ENCODE results near the gene RAB5B. TPM values are rescaled to one million over a fixed set of nuclear protein-coding genes. Genes with fewer than 3 reads are reported as not detected.

The RAB5B gene
- total and polyA plus RNA-seq, 7 donors: 36.8 to 107 (median 92.8) TPM

DNA sequence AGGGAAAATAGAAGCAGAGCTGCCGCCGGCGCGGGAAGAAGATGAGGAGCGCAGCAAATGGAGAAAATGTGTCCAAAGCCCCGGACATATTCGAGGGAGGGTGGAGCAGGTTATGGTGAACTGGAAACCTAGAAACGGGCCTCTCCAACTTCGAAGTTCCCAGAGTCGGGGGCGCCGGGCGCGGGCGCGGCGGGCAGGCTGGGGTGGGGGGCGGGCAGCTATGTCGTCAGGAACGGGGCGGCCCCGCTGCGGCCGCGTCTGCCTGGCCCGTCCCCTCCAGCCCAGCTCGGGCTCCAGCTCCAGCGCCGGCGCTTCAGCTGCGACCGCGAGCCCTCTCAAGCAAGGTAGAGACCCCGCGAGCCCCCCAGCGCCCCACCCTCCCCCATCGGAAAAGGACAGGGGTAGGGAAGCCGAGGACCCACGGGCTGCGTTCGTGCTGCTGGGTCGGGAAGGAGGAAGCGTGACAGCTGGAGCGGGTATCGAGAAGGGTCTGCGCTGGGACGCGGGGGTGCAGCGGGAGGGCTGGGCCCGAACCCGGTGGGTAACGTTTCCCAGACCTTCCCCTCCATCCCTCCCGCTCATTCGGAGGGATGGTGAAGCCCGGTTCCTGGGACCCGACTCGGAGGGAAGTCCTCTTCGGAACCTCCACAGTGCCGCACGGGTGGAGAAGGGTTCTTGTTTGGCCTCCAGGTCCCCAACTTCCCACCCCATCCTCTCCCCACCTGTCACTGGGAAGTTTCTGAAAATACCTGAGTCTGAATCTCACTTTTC, 41.9 kb upstream of the RAB5B start:
- peak overlapping the region; percentile 77 for H3K4me3 ChIP-seq
- peak overlapping the region; percentile 43 for H3K27ac ChIP-seq
- intact Hi-C loops (cut with DNase I): loop anchor here (5.0 to 10.0 kb wide), 2 partner anchors 35 to 267 kb away; partner anchors contain the start of genes CDK2 (in 2 of the 2) and PMEL (in 2 of the 2)
- peaks cover 0 to 21% (median 3%) of the 10 kb centered on the region in 3 donors for H3K27me3 ChIP-seq (ENCODE audit: insufficient read depth in 3 of 3, low read length in 2 of 3)
- H3K4me1 ChIP-seq: peaks cover 19% of the 10 kb centered on the region
- H3K36me3 ChIP-seq (ENCODE audit: insufficient read depth in 1 of 2, low read depth in 1 of 2): no peaks in the 10 kb centered on the region
- DNase-seq: peak; percentile 58 to 64
- 1% methylated on average over 37 to 60 of the region's 60 CpGs for WGBS, 3 donors
- TF ChIP-seq, protein P1, sequence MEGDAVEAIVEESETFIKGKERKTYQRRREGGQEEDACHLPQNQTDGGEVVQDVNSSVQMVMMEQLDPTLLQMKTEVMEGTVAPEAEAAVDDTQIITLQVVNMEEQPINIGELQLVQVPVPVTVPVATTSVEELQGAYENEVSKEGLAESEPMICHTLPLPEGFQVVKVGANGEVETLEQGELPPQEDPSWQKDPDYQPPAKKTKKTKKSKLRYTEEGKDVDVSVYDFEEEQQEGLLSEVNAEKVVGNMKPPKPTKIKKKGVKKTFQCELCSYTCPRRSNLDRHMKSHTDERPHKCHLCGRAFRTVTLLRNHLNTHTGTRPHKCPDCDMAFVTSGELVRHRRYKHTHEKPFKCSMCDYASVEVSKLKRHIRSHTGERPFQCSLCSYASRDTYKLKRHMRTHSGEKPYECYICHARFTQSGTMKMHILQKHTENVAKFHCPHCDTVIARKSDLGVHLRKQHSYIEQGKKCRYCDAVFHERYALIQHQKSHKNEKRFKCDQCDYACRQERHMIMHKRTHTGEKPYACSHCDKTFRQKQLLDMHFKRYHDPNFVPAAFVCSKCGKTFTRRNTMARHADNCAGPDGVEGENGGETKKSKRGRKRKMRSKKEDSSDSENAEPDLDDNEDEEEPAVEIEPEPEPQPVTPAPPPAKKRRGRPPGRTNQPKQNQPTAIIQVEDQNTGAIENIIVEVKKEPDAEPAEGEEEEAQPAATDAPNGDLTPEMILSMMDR (IDR thresholded peaks at IDR 0.05): no peak
- ATAC-seq: peak in 1 of 4 donors; percentile 28
- no peaks in the 10 kb centered on the region for H3K9me3 ChIP-seq

DNA sequence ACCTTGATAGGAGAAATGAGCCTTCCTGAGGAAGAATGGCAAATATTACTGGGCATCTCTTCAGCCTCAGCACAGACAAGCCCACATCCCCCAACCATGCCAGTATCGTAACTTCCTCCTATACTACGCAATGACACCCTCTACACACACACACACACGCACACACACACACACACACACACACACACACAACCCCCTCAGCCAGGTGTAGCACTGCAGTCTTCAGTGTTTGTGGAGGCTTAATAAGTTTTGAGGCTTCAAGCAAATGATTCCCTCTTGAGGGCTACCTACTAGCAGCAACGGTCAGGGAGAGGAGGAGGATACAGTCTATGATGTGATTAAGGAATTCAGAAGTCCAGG, 41.3 kb upstream of the RAB5B start:
- peaks cover 0 to 21% (median 3%) of the 10 kb centered on the region in 3 donors for H3K27me3 ChIP-seq (ENCODE audit: insufficient read depth in 3 of 3, low read length in 2 of 3)
- ATAC-seq (no peak), DNase-seq (no peak)
- H3K4me1 ChIP-seq: peaks cover 19% of the 10 kb centered on the region
- H3K36me3 ChIP-seq (ENCODE audit: insufficient read depth in 1 of 2, low read depth in 1 of 2): no peaks in the 10 kb centered on the region
- 13 to 27% (median 23%) methylated on average over 4 of the region's 4 CpGs for WGBS, 3 donors
- intact Hi-C loops (cut with DNase I): loop anchor here (5.0 to 10.0 kb wide), 2 partner anchors 35 to 268 kb away; partner anchors contain the start of genes CDK2 (in 2 of the 2) and PMEL (in 2 of the 2)
- TF ChIP-seq, protein P1 (IDR thresholded peaks at IDR 0.05): no peak
- no peaks in the 10 kb centered on the region for H3K9me3 ChIP-seq
- peak overlapping the region; percentile 77 for H3K4me3 ChIP-seq
- H3K27ac ChIP-seq: no peak overlapping the region

DNA sequence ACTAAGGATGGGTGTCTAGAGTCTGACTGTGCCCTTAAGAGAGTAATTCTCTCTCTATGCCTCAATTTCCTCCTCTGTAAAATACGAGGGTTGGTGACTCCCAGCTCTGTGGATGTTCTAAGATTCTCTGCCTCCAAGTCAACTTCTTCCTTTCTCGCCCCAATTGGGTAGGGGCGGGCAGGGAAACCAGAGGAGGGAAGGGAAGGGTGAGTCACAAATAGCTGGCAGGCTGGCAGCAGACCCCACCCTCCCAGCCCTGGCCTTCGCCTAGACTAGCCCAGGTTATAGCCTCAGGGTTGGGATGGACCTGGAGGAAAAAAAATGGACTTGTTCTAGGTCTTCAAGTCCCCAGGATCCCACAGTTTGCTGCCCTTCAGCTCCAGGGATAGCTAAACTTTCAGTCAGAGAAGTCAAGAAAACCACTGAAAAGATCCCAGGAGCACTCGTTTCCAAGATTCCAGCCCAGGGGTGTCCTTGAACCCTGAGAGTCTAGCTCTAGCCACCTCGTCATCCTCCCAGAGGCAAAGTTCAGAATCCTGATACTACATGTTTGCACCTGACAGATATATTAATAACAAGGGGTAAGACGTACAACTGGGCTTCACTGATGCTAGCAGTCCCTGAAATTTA, 40.6 kb upstream of the RAB5B start:
- Histone ChIP-seq H3K9me3 (no peaks in the 10 kb centered on the region), H3K27ac (no peak overlapping the region), H3K36me3 (ENCODE audit: insufficient read depth in 1 of 2, low read depth in 1 of 2) (no peaks in the 10 kb centered on the region), H3K27me3 (ENCODE audit: insufficient read depth in 3 of 3, low read length in 2 of 3) (peaks cover 0 to 21% (median 3%) of the 10 kb centered on the region in 3 donors), H3K4me3 (no peak overlapping the region), H3K4me1 (peaks cover 19% of the 10 kb centered on the region)
- intact Hi-C loops (cut with DNase I): loop anchor here (5.0 to 10.0 kb wide), 2 partner anchors 34 to 268 kb away; partner anchors contain the start of genes CDK2 (in 2 of the 2) and PMEL (in 2 of the 2)
- 85 to 96% (median 89%) methylated on average over 6 to 7 of the region's 7 CpGs for WGBS, 3 donors
- DNase-seq (no peak), ATAC-seq (no peak)
- TF ChIP-seq, protein P1 (IDR thresholded peaks at IDR 0.05): no peak

DNA sequence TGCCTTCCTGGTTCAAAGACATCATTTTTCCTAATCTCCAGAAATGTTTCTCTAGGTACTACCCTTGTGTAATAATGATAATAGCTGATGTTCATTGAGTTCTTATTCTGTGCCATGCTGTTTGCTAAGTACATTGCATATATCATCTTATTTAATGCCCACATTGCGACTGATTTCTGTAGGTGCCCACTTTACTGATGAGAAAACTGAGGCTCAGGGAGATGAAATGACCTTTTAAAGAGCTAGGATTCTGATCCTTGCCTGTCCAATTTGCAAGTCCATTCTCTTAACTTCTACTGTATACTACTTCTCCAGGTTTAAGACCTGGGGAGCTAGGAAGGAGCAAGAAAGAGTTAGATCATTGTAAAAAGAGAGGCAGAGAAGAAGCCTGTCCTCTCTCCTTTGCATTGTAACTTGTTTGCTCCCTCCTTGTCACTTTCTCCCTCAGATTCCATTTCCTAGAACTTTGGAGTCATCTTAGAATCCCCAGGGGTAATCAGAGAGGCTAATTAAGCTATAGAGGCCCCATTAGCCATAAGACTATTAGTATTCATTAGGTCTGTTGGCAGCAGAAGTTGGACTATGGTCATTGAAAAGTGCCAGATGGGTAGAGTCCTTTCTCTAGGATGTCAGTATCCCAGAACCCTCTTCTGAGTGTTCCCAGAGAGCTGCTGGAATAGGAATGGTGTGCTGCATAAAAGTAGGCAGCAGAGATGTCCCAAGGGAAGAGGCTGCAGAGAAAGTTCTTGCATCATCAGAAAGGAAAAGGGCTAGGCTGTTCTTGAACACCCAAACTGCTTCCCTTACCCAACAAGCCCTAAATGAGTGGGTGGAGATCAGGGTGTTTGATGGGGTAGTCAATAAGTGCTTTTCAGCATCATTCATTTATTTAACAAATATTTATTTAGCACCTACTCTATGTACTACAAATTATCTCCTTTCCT, 39.8 kb upstream of the RAB5B start:
- Histone ChIP-seq H3K9me3 (no peaks in the 10 kb centered on the region), H3K4me3 (no peak overlapping the region), H3K27ac (no peak overlapping the region), H3K27me3 (ENCODE audit: insufficient read depth in 3 of 3, low read length in 2 of 3) (peaks cover 0 to 21% (median 3%) of the 10 kb centered on the region in 3 donors), H3K36me3 (ENCODE audit: insufficient read depth in 1 of 2, low read depth in 1 of 2) (no peaks in the 10 kb centered on the region), H3K4me1 (peaks cover 13% of the 10 kb centered on the region)
- intact Hi-C loops (cut with DNase I): loop anchor here (5.0 to 10.0 kb wide), 2 partner anchors 33 to 269 kb away; partner anchors contain the start of genes CDK2 (in 2 of the 2) and PMEL (in 2 of the 2)
- TF ChIP-seq, protein P1 (IDR thresholded peaks at IDR 0.05): no peak
- ATAC-seq: no peak
- WGBS, 3 donors: 92 to 100% (median 97%) methylated on average over 1 of the region's 1 CpG
- DNase-seq: no peak
